GM10248 (cell line): Measurements from ENCODE around the gene SLC15A5.

ENCODE experiments used
- CTCF ChIA-PET: fragments of 300-600 bp; sonication (Branson Sonifier 250); formaldehyde crosslinking; extraction: SDS; loops from one replicate; lab custom pipeline; 2021; ENCODE audit warnings: antibody characterized with exemption; lab: Yijun Ruan, JAX
- POLR2A ChIA-PET: fragments of 350-650 bp; sonication (Branson Sonifier 250); formaldehyde crosslinking; extraction: SDS; loops from one replicate; lab custom pipeline; 2020; ENCODE audit warnings: antibody characterized with exemption; lab: Yijun Ruan, JAX
- DNase-seq: peaks from one replicate; pipeline ENCODE4 v3.0.0; 2012; ENCODE audit errors: extremely low spot score
- CTCF ChIP-seq: IDR thresholded peaks from 2 replicates; pipeline ENCODE4 v1.5.1; 2012; ENCODE audit warnings: mild to moderate bottlenecking, low read depth; ENCODE audit errors: extremely low read depth, missing control alignments, control extremely low read depth

SLC15A5 gene

GRCh38 chr12:16310934-16311333, 33.4 kb upstream of the SLC15A5 start:
- ChIA-PET CTCF (interaction anchor here (1.3 kb wide), 1 partner anchor 66 kb away, joined by 3 read pairs; no protein-coding TSS in a partner anchor), POLR2A (no interaction called here)
- DNase-seq: no peak
- TF ChIP-seq CTCF: no peak

- TF ChIP-seq CTCF: no peak
- CTCF ChIA-PET: interaction anchor here (0.8 to 1.2 kb wide), 3 partner anchors 9 to 15 kb away, joined by 3 to 4 read pairs (median 4); no protein-coding TSS in a partner anchor
These were observed 30.5 kb upstream of the SLC15A5 start for GRCh38 chr12:16307856-16308475.

GRCh38 chr12:16303939-16304338, 26.5 kb upstream of the SLC15A5 start:
- DNase-seq: no peak
- CTCF ChIA-PET: no interaction called here
- no peak for TF ChIP-seq CTCF
- POLR2A ChIA-PET: no interaction called here

More at GRCh38 chr12:16307856-16308475, 30.5 kb upstream of the SLC15A5 start:
- no peak for DNase-seq
- POLR2A ChIA-PET: no interaction called here

GRCh38 chr12:16300736-16301135, 23.3 kb upstream of the SLC15A5 start:
- TF ChIP-seq CTCF: no peak
- DNase-seq: no peak
- ChIA-PET CTCF (no interaction called here), POLR2A (no interaction called here)

- no peak for TF ChIP-seq CTCF
- ChIA-PET POLR2A (no interaction called here), CTCF (no interaction called here)
- no peak for DNase-seq
These were observed 22.6 kb upstream of the SLC15A5 start for GRCh38 chr12:16300122-16300521.

GRCh38 chr12:16299403-16299802, 21.9 kb upstream of the SLC15A5 start:
- POLR2A ChIA-PET: no interaction called here
- DNase-seq: no peak
- TF ChIP-seq CTCF: no peak
- CTCF ChIA-PET: interaction anchor here (1.5 kb wide), 1 partner anchor 8 kb away, joined by 4 read pairs; no protein-coding TSS in a partner anchor
